ENCODE data around the gene CAMK1G.
A peak's percentile ranks its signal among the peaks of the same experiment; 100 is the strongest.

Gene CAMK1G

GRCh38 chr1:209627027-209627731 lies 43.7 kb downstream of the CAMK1G start:
- Histone ChIP-seq H3F3A (ENCODE audit: insufficient read depth) (no peaks in the 10 kb centered on the region), H3K9me3 (ENCODE audit: insufficient read depth, low read length) (no peaks in the 10 kb centered on the region), H4K20me1 (ENCODE audit: low read depth, low read length) (no peaks in the 10 kb centered on the region), H3K9ac (ENCODE audit: low read length) (no peak overlapping the region), H3K36me3 (ENCODE audit: low read length) (no peaks in the 10 kb centered on the region), H3K9me2 (replicated peaks; ENCODE audit: insufficient read depth, low read length) (no peaks in the 10 kb centered on the region), H2AFZ (ENCODE audit: low read depth, low read length, severe bottlenecking) (no peak overlapping the region), H3K4me2 (ENCODE audit: low read depth, low read length, poor library complexity, severe bottlenecking) (no peak overlapping the region), H3K79me2 (ENCODE audit: insufficient read depth, low read length) (no peaks in the 10 kb centered on the region), H3K4me3 (ENCODE audit: insufficient read depth, low read length, poor library complexity, severe bottlenecking) (no peak overlapping the region), H3K27me3 (ENCODE audit: low read length) (no peaks in the 10 kb centered on the region), H3K27ac (ENCODE audit: low read depth, low read length) (no peak overlapping the region)
- TF ChIP-seq CTCF (IDR thresholded peaks at IDR 0.05; ENCODE audit: insufficient read depth, low read length, poor library complexity, severe bottlenecking) (no peak), EZH2phosphoT487 (conservative IDR thresholded peaks at IDR 0.05; ENCODE audit: low read length) (no peak)

- no peak overlapping the region for H3K9ac ChIP-seq (ENCODE audit: low read length)
- no peaks in the 10 kb centered on the region for H3K9me2 ChIP-seq (replicated peaks; ENCODE audit: insufficient read depth, low read length)
- no peaks in the 10 kb centered on the region for H3K9me3 ChIP-seq (ENCODE audit: insufficient read depth, low read length)
- no peak overlapping the region for H3K4me3 ChIP-seq (ENCODE audit: insufficient read depth, low read length, poor library complexity, severe bottlenecking)
- H3K36me3 ChIP-seq (ENCODE audit: low read length), result no peaks in the 10 kb centered on the region
- no peaks in the 10 kb centered on the region for H3K27me3 ChIP-seq (ENCODE audit: low read length)
- no peaks in the 10 kb centered on the region for H3K79me2 ChIP-seq (ENCODE audit: insufficient read depth, low read length)
- no peak overlapping the region for H3K4me2 ChIP-seq (ENCODE audit: low read depth, low read length, poor library complexity, severe bottlenecking)
- H3K27ac ChIP-seq (ENCODE audit: low read depth, low read length), result no peak overlapping the region
- H4K20me1 ChIP-seq (ENCODE audit: low read depth, low read length), result no peaks in the 10 kb centered on the region
- H3F3A ChIP-seq (ENCODE audit: insufficient read depth), result no peaks in the 10 kb centered on the region
- H2AFZ ChIP-seq (ENCODE audit: low read depth, low read length, severe bottlenecking), result no peak overlapping the region
- no peak for TF ChIP-seq EZH2phosphoT487 (conservative IDR thresholded peaks at IDR 0.05; ENCODE audit: low read length)
- peak; percentile 83 for TF ChIP-seq CTCF (IDR thresholded peaks at IDR 0.05; ENCODE audit: insufficient read depth, low read length, poor library complexity, severe bottlenecking)
These were observed 44.2 kb downstream of the CAMK1G start for GRCh38 chr1:209627732-209628196.

GRCh38 chr1:209628618-209629299 lies 45.2 kb downstream of the CAMK1G start:
- Histone ChIP-seq H3K4me3 (ENCODE audit: insufficient read depth, low read length, poor library complexity, severe bottlenecking) (no peak overlapping the region), H3F3A (ENCODE audit: insufficient read depth) (no peaks in the 10 kb centered on the region), H3K4me2 (ENCODE audit: low read depth, low read length, poor library complexity, severe bottlenecking) (no peak overlapping the region), H3K27ac (ENCODE audit: low read depth, low read length) (no peak overlapping the region), H3K9ac (ENCODE audit: low read length) (no peak overlapping the region), H3K9me3 (ENCODE audit: insufficient read depth, low read length) (no peaks in the 10 kb centered on the region), H3K9me2 (replicated peaks; ENCODE audit: insufficient read depth, low read length) (no peaks in the 10 kb centered on the region), H3K27me3 (ENCODE audit: low read length) (no peaks in the 10 kb centered on the region), H4K20me1 (ENCODE audit: low read depth, low read length) (no peaks in the 10 kb centered on the region), H2AFZ (ENCODE audit: low read depth, low read length, severe bottlenecking) (no peak overlapping the region), H3K79me2 (ENCODE audit: insufficient read depth, low read length) (no peaks in the 10 kb centered on the region), H3K36me3 (ENCODE audit: low read length) (no peaks in the 10 kb centered on the region)
- TF ChIP-seq EZH2phosphoT487 (conservative IDR thresholded peaks at IDR 0.05; ENCODE audit: low read length) (no peak), CTCF (IDR thresholded peaks at IDR 0.05; ENCODE audit: insufficient read depth, low read length, poor library complexity, severe bottlenecking) (no peak)
